Peyer's patch (tissue), 4 donors: ENCODE results near the gene RPL38.

ENCODE experiments used
- CTCF ChIP-seq, 6 experiments: fragments of 450-650 bp in 4 of 6; fragments of 200-600 bp in 2 of 6; sonication (generic) in 1 of 6; IDR thresholded peaks; one replicate each; pipeline ENCODE4 v1.5.1; 2017 to 2019; ENCODE audit warnings: antibody characterized with exemption in 6 of 6, mild to moderate bottlenecking in 3 of 6, moderate library complexity in 1 of 6
- POLR2A ChIP-seq, 2 donors: fragments of 450-650 bp; IDR thresholded peaks; one replicate each; pipeline ENCODE4 v1.5.1; 2017; ENCODE audit warnings: antibody characterized with exemption in 2 of 2, mild to moderate bottlenecking in 2 of 2, moderate library complexity in 2 of 2

- TF ChIP-seq CTCF (IDR thresholded peaks at IDR 0.05) (no peak), POLR2A (IDR thresholded peaks at IDR 0.05) (no peak)
Measured at GRCh38 chr17:74259667-74260524, 56.4 kb downstream of the RPL38 start.
